Skeletal muscle satellite cell (primary cell): ENCODE measurements around the gene KNDC1.
"Not testable (repeated sequence)": the region's sequence is repeated elsewhere in the genome, so short reads cannot be mapped to it uniquely, and the experiment has no call there.

Experiments
- H3K27me3 ChIP-seq: 2 replicates; pipeline ENCODE4 v1.7.0; 2013; ENCODE audit warnings: low read length; ENCODE audit not compliant: control insufficient read depth, insufficient read depth
- H3K36me3 ChIP-seq: 2 replicates; pipeline ENCODE4 v1.7.0; 2013; ENCODE audit warnings: mild to moderate bottlenecking, control low read depth, low read length; ENCODE audit not compliant: insufficient read depth
- H3K4me1 ChIP-seq: 2 replicates; pipeline ENCODE4 v1.7.0; 2013; ENCODE audit warnings: low read length; ENCODE audit not compliant: control insufficient read depth, insufficient read depth
- H3K4me2 ChIP-seq: 2 replicates; pipeline ENCODE4 v1.7.0; 2013; ENCODE audit warnings: mild to moderate bottlenecking, low read length
- H3K4me3 ChIP-seq: 2 replicates; pipeline ENCODE4 v1.7.0; 2013; ENCODE audit warnings: low read length
- H3K9ac ChIP-seq: 2 replicates; pipeline ENCODE4 v1.7.0; 2013; ENCODE audit warnings: mild to moderate bottlenecking, low read depth, low read length, moderate library complexity
- H3K9me3 ChIP-seq: replicated peaks from 2 replicates; pipeline ENCODE4 v1.7.0; 2013; ENCODE audit warnings: mild to moderate bottlenecking, control low read depth, low read length

KNDC1 gene

DNA sequence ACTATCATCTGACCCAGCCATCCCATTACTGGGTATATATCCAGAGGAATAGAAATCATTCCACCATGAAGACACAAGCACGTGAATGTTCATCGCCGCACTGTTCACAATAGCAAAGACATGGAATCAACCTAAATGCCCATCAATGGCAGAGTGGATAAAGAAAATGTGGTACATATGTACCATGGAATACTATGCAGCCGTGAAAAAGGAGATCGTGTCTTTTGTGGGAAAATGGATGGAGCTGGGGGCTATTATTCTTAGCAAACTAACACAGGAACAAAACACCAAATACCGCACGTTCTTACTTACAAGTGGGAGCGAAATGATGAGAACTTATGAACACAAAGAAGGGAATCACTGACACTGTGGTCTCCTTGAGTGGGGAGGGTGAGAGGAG, 9.8 kb upstream of the KNDC1 start:
- Histone ChIP-seq H3K4me1 (no peaks in the 10 kb centered on the region), H3K9ac (no peak overlapping the region), H3K4me3 (no peak overlapping the region), H3K36me3 (no peaks in the 10 kb centered on the region), H3K4me2 (no peak overlapping the region), H3K9me3 (no peaks in the 10 kb centered on the region), H3K27me3 (peaks cover 25% of the 10 kb centered on the region)

DNA sequence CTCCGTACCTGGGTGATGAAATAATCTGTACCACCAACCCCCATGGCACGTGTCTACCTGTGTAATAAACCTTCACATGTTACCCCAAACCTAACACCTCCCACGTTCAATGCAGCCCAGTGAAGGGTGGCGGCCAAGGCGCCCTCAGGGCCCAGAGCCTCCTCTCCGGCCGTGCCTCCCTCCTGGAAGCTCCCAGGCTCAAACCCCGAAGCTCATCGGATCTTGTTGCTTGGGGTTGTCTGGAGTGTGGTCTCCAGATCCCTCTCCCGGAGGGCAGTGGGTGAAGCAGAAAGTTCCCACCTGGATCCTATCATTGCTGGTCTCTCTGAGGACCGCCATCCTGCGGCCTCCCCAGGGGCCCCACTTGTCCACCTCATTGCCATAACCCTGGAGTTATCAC, 9.4 kb upstream of the KNDC1 start:
- Histone ChIP-seq H3K4me1 (no peaks in the 10 kb centered on the region), H3K27me3 (peaks cover 25% of the 10 kb centered on the region), H3K36me3 (no peaks in the 10 kb centered on the region), H3K9ac (no peak overlapping the region), H3K4me3 (no peak overlapping the region), H3K4me2 (no peak overlapping the region), H3K9me3 (no peaks in the 10 kb centered on the region)

DNA sequence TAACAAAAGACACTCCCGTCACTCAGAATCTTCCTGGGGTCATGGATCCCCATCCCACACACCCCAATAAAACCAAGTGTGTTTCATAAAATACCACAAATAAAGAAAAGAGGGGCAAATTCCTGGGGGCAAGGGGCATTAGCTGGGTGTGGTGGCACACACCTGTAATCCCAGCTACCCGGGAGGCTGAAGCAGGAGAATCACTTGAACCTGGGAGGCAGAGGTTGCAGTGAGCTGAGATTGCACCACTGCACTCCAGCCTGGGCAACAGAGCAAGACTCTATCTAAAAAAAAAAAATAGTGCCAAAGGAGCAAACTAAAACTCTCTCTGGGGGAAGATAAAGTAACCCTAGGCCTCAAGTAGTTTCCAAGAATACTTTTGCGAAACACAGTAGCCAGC, 8.9 kb upstream of the KNDC1 start:
- H3K9me3 ChIP-seq, H3K4me3 ChIP-seq, H3K4me1 ChIP-seq, H3K4me2 ChIP-seq, H3K36me3 ChIP-seq, H3K9ac ChIP-seq: not testable (repeated sequence)
- peaks cover 25% of the 10 kb centered on the region for H3K27me3 ChIP-seq

DNA sequence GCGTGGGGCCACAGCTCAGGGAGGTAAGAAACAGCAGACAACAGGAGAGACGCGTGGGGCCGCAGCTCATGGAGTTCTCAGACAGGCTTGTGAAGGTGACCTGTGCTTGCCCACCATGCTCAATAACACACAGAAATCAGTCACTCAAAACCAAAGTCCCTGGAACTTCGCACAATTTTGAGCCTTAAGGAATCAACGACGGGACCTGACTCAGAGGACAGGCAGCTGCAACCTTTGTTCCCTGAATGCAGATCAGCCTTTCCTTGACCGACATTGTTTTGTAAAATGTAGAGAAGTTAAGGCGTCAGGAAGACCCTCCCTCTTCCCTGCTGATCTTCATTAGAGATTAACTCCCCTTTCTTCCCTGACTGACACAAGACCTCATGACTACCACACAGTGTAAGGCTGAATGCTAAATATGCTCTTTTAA, 8.5 kb upstream of the KNDC1 start:
- Histone ChIP-seq H3K9me3 (no peaks in the 10 kb centered on the region), H3K4me2 (no peak overlapping the region), H3K27me3 (peaks cover 25% of the 10 kb centered on the region), H3K9ac (no peak overlapping the region), H3K36me3 (no peaks in the 10 kb centered on the region), H3K4me1 (no peaks in the 10 kb centered on the region), H3K4me3 (no peak overlapping the region)

DNA sequence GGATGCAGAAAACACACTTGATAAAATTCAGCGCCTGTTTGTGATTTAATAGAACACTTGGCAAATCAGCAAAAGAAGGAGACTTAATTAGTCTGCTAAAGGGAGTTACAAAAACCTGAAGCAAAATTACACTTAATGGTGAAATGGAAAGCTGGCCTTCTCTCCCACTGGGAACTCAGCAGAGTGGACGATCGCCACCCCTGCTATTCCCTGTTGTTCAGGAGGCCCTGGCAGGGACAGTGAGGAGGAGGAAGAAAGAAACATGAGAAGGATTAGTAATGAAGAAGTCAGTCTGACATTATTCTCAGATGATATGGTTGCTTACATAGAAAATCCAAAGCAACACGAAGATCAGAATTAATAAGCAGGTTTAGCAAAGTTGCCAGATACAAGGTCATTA, 5.6 kb upstream of the KNDC1 start:
- Histone ChIP-seq H3K4me1 (no peaks in the 10 kb centered on the region), H3K9me3 (no peaks in the 10 kb centered on the region), H3K4me2 (no peak overlapping the region), H3K4me3 (no peak overlapping the region), H3K36me3 (no peaks in the 10 kb centered on the region), H3K9ac (no peak overlapping the region), H3K27me3 (peaks cover 30% of the 10 kb centered on the region)

DNA sequence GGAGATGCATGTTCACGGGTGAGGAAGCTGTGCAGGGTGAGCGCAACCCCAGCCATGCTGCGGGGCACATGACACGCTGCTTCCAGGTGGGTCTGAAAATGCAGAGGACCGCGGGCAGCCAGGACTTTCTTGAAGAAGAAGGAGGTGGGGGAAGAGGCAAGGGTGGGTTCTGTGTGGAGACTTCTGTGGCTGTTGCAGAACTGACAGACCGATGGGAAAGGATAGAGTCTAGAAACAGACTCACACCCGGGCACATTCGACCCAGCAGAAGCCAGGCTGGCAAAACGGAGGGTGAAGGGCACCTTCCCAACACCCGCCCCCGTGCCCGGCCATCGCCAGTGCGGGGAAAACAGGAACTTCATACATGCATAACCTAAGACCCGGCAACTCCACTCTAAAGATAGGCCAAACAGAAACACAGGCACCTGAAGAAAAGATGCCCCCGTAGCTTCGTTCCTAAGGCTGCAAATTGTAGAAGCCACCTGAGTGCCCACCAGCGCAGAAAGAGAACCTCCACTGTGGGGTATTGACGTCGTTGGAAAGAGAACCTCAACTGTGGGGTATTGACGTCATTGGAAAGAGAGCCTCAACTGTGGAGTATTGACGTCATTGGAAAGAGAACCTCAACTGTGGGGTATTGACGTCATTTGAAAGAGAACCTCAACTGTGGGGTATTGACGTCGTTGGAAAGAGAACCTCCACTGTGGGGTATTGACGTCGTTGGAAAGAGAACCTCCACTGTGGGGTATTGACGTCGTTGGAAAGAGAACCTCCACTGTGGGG, 4.8 kb upstream of the KNDC1 start:
- Histone ChIP-seq H3K9me3 (no peaks in the 10 kb centered on the region), H3K4me1 (no peaks in the 10 kb centered on the region), H3K36me3 (no peaks in the 10 kb centered on the region), H3K27me3 (peaks cover 30% of the 10 kb centered on the region), H3K4me2 (no peak overlapping the region), H3K9ac (no peak overlapping the region), H3K4me3 (no peak overlapping the region)

DNA sequence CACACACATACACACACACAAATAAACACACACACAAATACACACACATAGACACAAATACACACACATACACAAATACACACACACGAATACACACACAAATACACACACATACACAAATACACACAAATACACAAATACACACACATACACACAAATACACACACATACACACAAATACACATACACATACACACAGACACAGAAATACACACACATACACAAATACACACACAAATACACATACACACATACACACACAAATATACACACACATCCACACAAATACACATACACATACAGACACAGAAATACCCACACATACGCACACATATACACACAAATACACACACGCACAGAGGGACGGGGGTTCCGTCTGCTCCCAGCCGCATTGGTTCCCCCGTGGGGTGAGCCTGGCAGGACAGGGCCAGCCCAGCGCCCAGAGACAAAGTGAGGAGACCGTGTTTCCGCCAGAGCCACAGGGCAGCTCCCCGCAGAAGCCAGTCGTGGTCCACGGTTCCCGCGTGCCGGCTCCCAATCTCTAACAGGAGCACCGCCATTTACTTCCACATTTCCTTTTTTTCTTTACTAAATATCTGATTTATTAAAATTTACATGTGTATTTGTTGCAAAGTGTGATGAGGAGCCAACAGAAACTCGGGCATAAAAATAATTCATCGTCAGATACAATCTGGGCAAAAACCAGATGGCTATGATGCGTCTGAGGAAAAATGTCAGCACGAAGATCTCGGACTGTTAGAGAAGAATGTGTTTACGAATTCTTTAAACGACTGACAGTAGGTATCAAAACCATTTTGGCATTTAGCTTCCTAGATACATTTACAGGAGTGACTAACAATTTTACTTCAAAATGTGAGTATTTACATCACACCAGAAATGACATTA, 3.1 kb upstream of the KNDC1 start:
- no peaks in the 10 kb centered on the region for H3K36me3 ChIP-seq
- no peak overlapping the region for H3K4me2 ChIP-seq
- no peaks in the 10 kb centered on the region for H3K9me3 ChIP-seq
- H3K4me1 ChIP-seq: peaks cover 6% of the 10 kb centered on the region
- peaks cover 41% of the 10 kb centered on the region for H3K27me3 ChIP-seq
- no peak overlapping the region for H3K4me3 ChIP-seq
- no peak overlapping the region for H3K9ac ChIP-seq

DNA sequence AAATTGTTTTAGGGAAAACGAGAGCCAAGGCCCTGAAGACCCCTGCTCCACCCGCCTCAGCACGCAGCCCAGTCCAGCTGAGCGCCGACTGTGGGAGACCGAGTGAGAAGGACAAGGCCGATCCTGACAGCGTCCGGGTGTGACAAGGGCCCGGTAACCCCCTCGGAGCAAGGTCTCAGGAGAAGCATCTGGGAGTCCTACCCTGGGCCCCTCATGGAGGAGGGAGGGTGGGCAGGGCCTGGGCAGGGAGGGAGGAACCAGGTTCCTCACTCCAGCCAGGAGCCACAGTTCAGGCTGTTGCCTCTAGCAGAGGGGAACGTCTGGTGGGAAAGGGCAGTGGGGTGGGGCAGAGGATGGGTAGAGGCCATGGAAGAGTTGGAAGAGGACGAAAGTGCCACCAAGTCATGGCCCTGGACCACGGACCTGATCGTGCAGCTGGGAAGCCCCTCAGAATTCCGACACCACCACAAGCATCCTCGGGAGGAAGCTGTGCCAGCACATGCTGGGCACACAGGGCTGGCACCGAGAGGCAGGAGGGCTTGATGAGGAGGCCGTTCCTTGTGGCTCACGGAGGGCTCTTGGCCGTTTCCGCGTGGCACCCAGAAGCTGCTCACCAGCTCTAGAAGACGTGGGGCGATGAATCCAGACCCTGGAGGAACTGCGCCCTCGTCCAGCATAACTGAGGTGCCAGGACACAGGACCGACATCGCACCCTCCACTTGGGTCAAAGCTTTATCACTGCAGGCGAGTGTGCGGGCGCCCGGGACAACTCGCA, 2.2 kb upstream of the KNDC1 start:
- H3K36me3 ChIP-seq: no peaks in the 10 kb centered on the region
- no peak overlapping the region for H3K9ac ChIP-seq
- H3K4me3 ChIP-seq: no peak overlapping the region
- peaks cover 42% of the 10 kb centered on the region for H3K27me3 ChIP-seq
- peaks cover 6% of the 10 kb centered on the region for H3K4me1 ChIP-seq
- no peaks in the 10 kb centered on the region for H3K9me3 ChIP-seq
- H3K4me2 ChIP-seq: no peak overlapping the region

DNA sequence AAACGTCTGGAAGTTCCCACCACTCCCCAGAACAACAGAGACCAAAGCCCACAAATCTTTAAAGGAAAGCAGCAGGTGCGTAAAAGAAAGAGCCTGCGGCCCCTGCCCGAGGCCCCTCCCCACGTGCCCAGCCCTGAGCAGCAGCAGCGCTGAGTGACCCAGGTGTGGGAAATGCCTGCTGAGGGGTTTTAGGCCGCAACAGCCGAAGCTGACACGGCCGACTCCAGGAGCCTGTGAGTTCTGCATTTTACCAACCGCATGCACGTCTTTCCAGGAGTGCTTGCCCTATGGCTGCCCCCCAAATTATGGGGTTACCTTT, 1.6 kb upstream of the KNDC1 start:
- Histone ChIP-seq H3K9ac (no peak overlapping the region), H3K4me2 (no peak overlapping the region), H3K4me3 (no peak overlapping the region), H3K9me3 (no peaks in the 10 kb centered on the region), H3K27me3 (peaks cover 48% of the 10 kb centered on the region), H3K36me3 (no peaks in the 10 kb centered on the region), H3K4me1 (peaks cover 6% of the 10 kb centered on the region)

DNA sequence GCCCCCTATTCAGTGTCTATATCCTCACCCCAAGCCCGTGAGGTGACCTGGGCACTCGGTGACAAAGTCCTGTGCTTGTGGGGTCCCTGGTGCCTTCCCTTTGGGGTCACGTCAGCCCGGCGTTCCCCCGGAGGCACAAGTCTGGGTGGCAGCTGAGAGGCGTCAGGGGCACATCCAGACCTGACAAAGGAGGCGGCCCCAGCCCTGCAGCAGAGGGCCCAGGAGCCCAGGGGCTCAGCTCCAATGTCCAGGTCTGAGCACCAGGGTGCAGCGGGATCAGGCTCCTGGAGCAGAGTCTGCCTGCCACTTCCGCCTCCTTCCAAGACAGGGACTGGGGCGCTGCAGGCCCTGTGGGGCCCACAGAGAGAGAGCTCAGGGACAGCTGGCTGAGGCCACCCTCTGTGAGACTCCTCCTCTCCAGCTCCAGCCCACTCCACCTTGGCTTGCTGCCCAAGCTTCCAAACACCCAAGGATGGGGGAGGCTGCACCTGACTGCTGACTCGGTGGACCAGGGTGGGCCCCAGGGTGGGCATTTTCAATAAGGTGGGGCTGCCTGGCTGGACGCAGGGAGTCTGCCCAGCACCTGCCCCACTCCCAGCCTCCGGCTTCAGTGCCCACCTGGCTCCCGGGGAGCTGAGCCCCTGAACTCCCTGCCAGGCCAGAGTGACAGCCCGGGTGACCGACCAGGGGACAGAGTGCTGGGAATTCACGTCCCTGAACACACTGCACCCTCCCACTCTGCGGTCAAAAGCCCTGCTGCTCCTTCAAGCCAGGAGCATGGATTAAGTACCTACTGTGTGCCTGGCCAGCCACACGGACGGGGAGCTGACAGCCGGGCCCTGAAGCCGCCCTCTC, 1.0 kb upstream of the KNDC1 start:
- Histone ChIP-seq H3K27me3 (peaks cover 46% of the 10 kb centered on the region), H3K9ac (no peak overlapping the region), H3K4me3 (no peak overlapping the region), H3K36me3 (no peaks in the 10 kb centered on the region), H3K9me3 (no peaks in the 10 kb centered on the region), H3K4me1 (peaks cover 6% of the 10 kb centered on the region), H3K4me2 (no peak overlapping the region)

DNA sequence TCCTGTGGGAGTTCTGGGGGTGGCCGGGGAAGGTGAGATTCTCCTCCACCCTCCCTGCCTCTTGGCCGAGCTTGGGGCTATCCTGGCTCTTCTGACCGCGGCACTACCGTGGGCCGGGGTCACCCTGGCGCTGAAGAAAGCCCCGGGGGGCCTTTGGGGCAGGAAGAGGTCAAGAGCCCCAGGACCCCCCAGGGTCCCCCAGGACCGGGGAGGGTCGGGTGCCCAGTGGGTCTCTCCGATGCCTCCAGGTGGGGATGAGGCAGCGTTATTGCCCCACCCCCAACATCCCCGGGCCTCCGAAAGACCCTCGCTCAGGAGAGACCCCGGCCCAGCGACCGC, 439 bp upstream of the KNDC1 start:
- Histone ChIP-seq H3K9ac (no peak overlapping the region), H3K4me1 (peaks cover 6% of the 10 kb centered on the region), H3K27me3 (peaks cover 45% of the 10 kb centered on the region), H3K4me3 (no peak overlapping the region), H3K36me3 (no peaks in the 10 kb centered on the region), H3K9me3 (no peaks in the 10 kb centered on the region), H3K4me2 (no peak overlapping the region)
